ENCODE data around the gene IFT122.

- TF ChIP-seq CTCF (IDR thresholded peaks at IDR 0.05; ENCODE audit: insufficient read depth, low read depth, low read length) (no peak), EZH2 (IDR thresholded peaks at IDR 0.05; ENCODE audit: insufficient read depth, low read length) (no peak)
Observed at GRCh38 chr3:129402616-129403015, 37.4 kb upstream of the IFT122 start.
